Middle frontal gyrus (tissue), 1 donor: ENCODE data around the gene HSPBAP1.
"Not testable (repeated sequence)": the region's sequence is repeated elsewhere in the genome, so short reads cannot be mapped to it uniquely, and the experiment has no call there.

Source experiments
- DNase-seq: peaks from one replicate; pipeline ENCODE4 v3.0.0-alpha.2; 2015; ENCODE audit warnings: low spot score; ENCODE audit errors: extremely low spot score

HSPBAP1 gene

DNA sequence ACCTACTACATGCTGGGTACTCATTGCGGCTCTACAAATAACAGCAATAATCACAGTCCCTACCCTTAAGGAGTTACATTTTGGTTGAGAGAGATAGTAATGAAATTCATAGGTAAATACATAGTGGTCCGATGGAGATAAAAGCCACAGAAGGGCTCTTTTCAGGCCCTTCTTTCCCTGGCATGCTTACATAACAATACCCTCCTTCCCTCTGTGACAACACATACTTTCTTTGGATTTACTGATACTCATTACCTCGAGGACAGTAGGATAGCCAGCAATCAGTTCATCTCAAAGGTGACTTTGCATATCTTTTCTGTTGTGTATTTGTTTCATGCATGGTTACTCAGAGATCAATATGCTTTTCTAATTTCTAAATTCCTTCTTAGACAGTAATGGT, 54.5 kb downstream of the HSPBAP1 start:
- DNase-seq = no peak

DNA sequence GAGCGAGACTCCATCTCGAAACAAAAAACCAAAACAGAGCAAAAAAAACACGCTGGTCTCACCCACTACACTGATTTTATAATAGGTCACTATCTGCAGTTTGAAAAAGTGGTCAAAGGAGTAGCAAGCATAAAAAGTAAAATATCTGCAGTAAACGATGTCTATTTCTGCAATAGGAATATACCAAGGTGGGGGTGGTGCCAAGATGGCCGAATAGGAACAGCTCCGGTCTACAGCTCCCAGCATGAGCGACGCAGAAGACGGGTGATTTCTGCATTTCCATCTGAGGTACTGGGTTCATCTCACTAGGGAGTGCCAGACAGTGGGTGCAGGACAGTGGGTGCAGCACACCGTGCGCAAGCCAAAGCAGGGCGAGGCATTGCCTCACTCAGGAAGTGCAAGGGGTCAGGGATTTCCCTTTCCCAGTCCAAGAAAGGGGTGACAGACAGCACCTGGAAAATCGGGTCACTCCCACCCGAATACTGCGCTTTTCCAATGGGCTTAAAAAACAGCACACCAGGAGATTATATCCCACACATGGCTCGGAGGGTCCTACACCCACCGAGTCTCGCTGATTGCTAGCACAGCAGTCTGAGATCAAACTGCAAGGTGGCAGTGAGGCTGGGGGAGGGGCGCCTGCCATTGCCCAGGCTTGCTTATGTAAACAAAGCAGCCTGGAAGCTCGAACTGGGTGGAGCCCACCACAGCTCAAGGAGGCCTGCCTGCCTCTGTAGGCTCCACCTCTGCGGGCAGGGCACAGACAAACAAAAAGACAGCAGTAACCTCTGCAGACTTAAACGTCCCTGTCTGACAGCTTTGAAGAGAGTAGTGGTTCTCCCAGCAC, 60.7 kb downstream of the HSPBAP1 start:
- not testable (repeated sequence) for DNase-seq

DNA sequence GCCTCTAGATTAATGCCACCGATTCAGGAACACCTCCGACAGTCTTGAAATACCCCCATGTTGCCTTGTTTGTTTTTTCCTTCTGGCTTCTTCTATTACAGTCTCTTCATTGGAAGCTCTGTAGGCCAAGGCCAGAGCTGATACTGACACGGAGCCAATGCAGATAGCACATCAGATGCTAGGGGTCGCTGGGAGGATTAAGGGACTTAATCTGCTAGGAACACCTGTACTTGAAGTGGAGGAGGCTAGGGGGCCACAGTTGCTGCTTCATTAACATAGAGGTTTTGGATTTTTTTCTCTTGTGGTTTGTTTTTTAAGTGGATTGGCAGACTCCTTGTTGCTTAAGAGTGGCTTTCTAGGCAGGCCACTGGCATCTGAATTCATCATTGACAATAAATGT, 63.4 kb downstream of the HSPBAP1 start:
- no peak for DNase-seq

DNA sequence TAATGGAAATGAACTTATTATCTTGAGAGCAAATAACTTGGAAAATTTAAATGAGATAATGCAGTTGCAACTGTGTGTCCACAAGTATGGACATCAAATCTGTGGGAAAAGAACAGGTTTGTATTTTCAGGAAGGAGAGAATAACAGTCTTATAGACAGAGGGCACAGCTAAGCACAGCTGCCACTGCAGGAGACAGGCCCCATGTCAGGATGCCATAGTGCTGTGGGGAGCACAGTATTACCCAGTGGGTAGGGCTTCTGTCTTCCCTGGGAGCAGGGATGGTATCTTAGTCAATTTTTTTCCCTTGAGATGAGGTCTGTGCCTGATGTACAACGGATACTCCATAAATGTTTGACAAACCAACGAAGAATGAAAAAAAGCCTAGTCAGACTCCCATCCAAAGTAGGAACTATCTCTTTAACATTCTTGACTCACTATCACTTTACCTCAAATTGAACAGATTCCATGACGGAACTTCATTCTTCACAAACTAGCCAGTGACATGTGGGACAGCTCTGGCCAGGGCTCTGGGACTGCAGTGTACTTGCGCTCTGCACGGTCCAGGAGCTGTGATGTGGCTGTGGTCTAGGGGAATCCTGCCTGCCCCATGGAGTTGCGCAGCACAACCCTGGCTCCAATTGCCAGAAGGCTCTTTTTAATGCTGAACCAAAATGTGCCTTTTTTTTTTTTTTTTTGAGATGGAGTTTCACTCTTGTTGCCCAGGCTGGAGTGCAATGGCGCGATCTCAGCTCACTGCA, 64.7 kb downstream of the HSPBAP1 start:
- no peak for DNase-seq

DNA sequence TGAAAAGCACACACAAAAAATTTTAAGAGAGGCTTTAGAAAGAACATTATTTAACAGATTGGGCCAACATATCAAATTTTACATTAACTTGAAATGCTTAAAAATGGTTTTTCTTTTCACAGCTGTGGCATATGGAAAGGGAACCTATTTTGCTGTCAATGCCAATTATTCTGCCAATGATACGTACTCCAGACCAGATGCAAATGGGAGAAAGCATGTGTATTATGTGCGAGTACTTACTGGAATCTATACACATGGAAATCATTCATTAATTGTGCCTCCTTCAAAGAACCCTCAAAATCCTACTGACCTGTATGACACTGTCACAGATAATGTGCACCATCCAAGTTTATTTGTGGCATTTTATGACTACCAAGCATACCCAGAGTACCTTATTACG, 65.4 kb downstream of the HSPBAP1 start:
- DNase-seq = no peak

DNA sequence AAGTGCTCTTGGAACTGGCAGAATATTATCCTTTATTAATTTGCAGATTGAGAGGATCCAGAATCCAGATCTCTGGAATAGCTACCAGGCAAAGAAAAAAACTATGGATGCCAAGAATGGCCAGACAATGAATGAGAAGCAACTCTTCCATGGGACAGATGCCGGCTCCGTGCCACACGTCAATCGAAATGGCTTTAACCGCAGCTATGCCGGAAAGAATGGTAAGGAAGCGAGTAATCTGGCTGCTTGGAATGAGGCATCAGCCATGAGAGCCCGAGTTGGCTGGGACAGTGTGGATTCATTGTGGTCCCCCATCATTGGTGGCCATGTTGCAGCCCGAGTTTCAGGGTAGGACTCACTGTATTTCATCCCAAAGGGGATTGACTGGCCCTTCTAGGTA, 65.9 kb downstream of the HSPBAP1 start:
- no peak for DNase-seq

DNA sequence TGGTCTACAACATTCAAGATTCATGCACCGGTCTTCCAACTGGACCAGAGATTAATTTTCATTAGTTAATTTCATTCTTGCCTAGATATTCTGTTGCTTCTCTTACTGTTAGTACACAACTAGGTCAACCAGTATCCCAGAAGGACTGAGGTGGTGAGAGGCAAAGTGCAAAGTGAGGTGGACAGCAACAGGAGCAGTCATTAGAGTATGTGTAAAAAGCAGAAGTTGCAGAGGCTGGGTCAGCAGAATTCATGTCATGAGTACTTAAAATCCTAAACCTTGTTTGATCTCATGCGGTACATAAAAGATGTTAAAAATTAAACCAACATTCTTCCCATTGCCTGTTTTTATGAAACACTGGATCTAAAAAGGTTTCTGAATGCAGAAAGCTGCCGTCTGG, 66.3 kb downstream of the HSPBAP1 start:
- DNase-seq = no peak

DNA sequence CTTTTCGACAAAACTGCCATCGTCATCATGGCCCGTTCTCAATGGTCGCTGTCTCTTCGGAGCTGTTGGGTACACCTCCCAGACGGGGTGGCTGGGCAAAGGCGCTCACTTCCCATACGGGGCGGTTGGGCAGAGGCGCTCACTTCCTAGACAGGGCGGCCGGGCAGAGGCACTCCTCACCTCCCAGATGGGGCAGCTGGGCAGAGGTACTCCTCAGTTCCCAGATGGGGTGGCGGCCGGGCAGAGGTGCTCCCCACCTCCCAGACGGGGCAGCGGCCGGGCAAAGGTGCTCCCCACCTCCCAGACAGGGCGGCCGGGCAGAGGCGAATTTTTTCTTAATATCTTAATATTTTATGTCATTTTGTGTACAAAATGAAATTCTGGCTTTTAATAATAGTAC, 68.5 kb downstream of the HSPBAP1 start:
- no peak for DNase-seq

DNA sequence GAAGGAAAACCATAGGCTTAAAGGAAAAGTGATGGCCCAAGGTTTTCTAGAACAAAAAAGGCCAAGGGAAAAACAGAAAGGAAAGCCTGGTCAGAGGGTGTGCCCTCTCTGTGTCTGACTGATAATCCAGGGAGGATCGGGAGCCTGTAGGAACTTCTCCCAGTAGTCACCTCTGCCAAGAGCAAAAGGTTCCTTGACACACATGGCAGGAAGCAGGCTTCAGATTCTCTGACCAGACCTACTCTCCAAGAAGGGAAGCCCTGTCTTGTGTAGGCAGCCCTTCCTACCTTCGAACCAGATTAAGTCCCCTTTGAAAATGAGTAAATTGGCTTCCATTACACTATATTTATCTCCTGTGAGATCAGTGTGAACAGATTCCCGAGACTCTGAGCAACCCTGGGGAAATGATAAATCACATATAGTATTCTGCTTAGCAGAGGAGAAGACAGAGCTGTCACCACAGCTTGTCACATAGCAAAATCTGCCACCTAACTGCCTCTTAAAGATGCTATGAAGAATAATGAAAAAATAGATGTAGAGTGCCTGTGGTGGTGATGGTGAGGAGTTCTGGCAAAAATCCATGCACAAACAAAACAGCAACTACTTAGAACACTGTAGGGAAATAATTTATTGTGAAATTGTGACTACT, 74.2 kb downstream of the HSPBAP1 start:
- no peak for DNase-seq

DNA sequence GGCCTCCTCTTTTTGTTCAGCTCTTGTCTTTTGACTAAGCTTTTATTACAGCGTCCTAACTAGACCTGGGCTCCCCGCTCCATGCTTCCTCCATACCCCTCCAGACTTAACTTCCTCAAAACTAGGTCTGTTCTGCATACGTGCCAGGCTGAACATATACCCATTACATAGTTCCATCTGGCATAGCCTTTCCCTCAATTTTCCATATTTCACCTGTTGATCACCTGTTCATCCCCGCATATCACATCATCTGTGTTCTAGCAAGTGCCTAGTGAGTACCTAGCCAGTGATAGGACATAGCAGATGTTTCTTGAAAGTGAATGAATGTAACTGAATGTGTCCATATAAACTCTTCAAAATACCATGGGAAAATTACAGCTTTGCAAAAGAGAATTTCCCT, 77.0 kb downstream of the HSPBAP1 start:
- no peak for DNase-seq

DNA sequence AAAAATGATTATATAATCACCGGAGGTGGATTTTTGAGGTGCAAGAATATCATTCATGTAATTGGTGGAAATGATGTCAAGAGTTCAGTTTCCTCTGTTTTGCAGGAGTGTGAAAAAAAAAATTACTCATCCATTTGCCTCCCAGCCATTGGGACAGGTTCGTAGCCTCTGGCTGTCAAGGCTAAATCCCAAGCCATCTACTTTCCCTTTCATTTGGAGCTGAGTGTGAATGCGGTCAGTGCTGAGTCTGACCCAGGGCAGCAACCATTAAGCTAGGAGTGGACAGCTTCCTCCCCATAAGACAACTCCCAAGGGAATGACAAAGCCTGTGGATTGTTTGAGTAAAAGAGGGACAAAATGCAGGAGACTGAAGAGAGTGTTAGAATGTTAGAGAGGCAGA, 79.4 kb downstream of the HSPBAP1 start:
- no peak for DNase-seq

DNA sequence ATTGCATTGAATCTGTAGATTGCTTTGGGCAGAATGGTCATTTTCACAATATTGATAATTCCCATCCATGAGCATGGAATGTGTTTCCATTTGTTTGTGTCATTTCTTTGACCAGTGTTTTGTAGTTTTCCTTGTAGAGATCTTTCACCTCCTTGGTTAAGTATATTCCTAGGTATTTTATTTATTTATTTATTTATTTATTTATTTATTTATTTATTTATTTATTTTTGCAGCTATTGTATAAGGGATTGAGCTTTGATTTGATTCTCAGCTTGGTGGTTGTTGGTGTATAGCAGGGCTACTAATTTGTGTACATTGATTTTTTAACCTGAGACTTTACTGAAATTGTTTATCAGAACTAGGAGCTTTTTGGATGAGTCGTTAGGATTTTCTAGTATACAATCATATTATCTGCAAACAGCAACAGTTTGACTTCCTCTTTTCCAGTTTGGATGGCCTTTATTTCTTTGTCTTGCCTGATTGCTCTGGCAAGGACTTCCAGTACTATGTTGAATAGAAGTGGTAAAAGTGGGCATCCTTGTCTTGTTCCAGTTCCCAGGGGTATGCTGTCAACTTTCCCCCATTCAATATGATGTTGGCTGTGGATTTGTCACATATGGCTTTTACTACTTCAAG, 82.9 kb downstream of the HSPBAP1 start:
- DNase-seq = not testable (repeated sequence)

DNA sequence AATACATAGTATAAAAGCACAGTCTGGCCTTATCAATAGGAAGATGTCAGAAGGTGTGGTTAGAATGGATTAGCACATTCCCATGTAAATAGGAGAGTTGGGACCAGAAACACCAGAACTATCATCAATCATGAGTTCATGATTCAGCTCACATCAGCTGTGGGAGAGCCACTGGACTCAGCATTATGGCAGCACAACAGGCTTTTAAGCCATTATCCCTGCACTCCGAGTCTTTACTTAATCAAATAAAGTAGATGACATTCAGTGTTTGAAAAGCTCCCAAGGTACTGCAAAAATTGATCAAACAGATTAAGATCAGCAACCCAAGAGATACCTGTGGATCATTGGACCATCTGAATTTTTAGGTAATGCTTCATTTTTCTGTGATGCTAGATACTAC, 88.3 kb downstream of the HSPBAP1 start:
- DNase-seq = no peak

DNA sequence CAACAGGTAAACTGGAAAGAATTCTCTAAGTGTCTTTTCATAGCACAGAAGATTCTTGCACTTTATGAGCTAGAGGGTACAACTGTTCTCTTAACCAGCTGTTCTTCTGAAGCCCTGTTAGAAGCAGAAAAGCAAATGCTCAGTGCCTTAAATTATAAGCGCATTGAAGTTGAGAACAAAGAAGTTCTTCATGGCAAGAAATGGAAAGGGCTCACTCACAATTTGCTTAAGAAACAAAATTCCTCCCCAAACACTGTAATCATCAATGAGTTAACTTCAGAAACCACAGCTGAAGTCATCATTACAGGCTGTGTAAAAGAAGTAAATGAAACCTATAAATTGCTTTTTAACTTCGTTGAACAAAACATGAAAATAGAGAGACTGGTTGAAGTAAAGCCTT, 93.4 kb downstream of the HSPBAP1 start:
- no peak for DNase-seq

DNA sequence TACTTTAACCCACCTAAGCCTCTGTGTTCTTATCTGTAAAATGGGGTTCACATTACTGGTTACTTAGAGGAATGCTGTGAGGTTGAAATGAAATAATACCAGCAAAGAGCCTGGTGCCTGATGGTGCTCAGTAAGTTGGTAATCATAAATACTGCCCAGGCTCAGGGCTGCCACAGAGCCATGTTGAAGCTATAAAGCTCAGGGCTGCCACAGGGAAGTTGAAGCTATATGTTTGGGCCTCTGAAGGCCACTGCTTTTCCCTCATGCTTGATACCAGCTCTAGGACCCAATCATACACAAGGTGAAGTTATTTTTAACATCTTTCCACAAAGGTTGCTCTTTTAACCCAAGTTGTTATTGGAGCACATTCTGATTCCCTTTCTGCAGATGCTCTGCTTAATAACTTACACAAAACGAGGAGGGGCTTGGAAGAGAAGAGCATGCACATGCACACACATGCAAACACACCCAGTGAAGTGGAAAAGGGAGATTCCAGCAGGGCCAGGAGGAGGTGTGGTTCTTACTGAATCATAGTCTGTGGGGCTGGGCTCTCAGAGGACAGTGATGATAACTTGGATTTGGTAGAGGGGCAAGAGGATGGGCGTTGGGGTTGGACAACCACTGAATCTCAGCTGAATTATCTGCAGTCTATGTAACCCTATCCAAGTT, 95.5 kb downstream of the HSPBAP1 start:
- DNase-seq = no peak

DNA sequence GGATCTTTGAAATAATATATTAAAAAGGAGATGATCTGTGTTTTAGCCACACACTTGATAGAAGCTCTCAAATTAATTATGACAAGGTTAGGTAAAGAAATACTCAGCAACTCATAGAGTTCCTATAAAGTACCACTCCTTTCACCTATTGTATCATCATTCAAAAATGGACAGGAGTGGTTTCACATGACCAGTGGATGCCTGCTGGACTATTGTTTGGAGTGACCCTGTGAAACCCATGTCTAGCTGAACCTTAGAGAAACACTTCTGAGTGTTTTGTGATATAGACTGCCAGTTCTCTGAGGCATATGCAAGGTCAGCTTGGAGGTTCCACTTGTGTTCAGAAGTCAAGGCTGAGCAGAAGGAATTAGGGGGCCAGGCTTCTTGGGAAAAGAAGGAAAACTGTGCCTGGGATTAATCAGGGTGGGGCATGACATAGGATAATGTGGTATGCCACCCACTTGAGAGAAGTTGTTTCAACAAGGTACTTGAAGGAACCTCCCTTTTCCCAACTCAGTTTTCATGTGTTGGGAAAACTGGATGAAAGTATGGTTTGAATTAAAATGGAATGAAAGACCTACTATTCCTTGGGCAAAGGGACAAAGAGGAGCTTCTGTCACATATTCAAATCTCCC, 97.6 kb downstream of the HSPBAP1 start:
- no peak for DNase-seq

DNA sequence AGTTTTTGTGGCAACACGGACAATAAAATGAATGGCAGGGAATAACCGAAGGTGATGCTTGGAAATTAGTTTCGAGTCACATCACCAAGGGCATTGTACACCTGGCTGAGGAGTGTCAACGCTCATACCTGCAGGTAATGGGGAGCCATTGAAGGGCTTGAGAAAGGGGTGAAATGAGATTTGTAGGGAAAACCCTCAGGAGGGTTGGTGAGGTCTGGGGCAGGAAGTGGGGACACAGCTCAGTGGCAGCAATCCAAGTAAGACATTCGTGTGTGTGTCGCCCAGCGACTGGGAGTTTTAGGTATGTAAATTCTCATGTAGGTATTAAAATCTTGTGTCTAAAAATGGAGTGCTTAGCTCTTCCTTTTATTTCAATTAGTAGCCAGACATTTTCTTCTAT, 98.7 kb downstream of the HSPBAP1 start:
- no peak for DNase-seq

DNA sequence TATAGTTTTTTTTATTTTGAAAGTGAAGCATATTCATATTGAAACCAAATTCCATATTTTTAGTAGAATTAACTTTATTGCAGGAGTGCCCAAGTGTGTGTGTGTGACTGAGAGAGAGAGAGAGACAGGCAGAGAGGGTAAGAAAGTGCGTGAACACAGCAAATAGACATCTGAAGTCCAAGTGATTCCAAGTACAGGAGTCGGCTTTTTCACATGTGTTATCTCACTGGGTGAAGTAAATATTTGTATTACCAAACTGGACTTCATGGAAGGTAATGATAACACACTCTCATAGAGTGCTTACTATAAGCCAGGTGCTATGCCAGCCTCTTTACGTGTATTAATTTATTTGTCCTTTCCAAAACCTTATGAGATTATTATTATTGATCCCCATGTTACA, 101.0 kb downstream of the HSPBAP1 start:
- no peak for DNase-seq

DNA sequence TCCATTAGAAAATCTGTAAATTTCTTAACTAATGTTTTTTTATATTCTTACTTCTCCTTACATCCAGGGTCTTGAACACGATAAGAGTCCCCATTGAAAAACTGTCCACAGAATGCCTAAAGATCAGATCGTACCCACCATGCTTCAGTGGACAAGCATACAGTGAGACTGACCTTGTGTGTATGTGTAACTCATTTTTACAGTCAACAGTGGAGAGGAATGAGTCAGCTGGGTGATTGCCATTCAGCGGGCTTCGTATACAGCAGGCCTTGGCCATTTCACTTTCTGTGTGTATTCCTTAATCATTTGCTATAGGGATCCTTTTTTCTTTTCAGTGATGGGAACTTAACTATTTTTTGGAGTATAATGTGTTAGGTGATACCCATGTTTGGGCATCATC, 102.4 kb downstream of the HSPBAP1 start:
- DNase-seq = no peak

DNA sequence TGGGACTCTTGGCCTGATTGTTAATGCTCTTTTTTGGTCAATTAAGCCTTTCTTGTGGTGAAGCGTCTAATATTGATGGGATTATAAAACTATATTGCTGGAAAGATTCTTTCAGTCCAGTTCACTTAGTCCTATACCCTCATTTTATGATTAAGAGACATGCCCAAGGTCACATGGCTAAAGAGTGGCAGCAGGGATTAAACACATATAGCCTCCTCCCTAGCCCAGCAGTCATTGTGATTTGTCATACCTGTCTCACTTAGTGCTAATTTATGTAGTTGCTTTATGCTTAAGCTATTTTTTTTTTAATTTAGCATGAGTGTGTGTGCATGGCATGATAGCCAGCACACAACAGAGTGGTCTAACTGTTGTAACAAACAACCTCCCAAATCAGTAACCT, 103.5 kb downstream of the HSPBAP1 start:
- DNase-seq = no peak
